ENCODE measurements around the gene DMRTC1. TPM values are rescaled to one million over a fixed set of nuclear protein-coding genes. Genes with fewer than 3 reads are reported as not detected.

Gene DMRTC1
- polyA plus RNA-seq, 3 donors: 0.48 TPM; not detected in 2

Other genes starting within 250 kb of the DMRTC1 start
- gene PHKA1, start 229.5 kb downstream of the DMRTC1 start, polyA plus RNA-seq: 1 to 10 TPM; 2.3 to 5.2 (median 2.8) TPM
- gene DMRTC1B, start 166.9 kb downstream of the DMRTC1 start, polyA plus RNA-seq: under 1 TPM in 2 of 3 donors, not detected in 1; 0.07 to 0.94 TPM
- gene FAM236B, start 161.2 kb downstream of the DMRTC1 start, polyA plus RNA-seq: not detected
- gene FAM236D, start 135.6 kb downstream of the DMRTC1 start, polyA plus RNA-seq: not detected
- not detected for gene FAM236C, start 31.2 kb downstream of the DMRTC1 start, polyA plus RNA-seq
- not detected for gene FAM236A, start 5.6 kb downstream of the DMRTC1 start, polyA plus RNA-seq
- not detected for gene PABPC1L2B, start 59.1 kb upstream of the DMRTC1 start, polyA plus RNA-seq
- not detected for gene PABPC1L2A, start 135.7 kb upstream of the DMRTC1 start, polyA plus RNA-seq